Measurements from ENCODE around the gene MAP2K2. TPM values are rescaled to one million over a fixed set of nuclear protein-coding genes. Genes with fewer than 3 reads are reported as not detected.

The MAP2K2 gene
- polyA plus RNA-seq, 1 donor from 2014 or later = 95.5 TPM

DNA sequence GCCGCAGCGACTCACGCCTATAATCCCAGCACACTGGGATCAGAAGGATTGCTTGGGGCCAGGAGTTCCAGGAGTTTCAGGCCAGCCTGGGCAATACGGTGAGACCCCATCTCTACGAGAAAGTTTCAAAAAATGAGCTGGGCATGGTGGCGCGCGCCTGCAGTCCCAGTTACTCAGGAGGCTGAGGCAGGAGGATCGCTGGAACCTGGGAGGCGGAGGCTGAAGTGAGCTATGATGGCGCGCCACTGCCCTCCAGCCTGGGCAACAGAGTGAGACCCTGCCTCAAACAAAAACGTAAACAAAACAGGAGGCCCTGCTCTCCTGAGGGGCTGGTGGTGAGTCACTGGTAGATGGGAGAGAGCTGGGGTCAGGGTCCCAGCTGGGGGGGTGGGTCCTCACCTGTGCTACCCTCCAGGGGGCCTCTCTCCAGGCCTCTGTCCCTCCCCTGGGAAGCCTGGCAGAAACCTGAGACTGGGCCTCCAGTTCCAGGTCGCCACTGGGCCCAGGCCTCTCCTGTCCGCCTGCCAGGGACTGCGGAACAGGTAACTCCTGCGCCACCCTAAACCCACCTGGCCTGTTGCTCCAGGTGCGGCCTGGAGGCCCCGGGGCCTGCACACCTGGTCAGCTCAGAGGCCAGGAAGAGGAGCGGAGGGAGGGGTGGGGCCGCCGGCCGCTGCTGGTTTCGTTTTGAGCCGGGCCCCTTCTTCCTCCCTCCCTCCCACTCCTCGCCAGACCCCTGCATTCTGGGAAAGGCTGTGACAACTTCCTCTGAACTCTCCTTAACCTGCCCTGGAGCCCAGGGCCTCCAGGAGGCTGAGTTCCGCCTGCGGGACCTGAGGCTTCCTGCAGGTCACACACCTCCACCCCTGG, 40.0 kb downstream of the MAP2K2 start (continued):
- TF ChIP-seq RAD21 (conservative IDR thresholded peaks at IDR 0.05) = no peak
- TF ChIP-seq TAF1 (IDR thresholded peaks at IDR 0.05; ENCODE audit: low read depth) = no peak

DNA sequence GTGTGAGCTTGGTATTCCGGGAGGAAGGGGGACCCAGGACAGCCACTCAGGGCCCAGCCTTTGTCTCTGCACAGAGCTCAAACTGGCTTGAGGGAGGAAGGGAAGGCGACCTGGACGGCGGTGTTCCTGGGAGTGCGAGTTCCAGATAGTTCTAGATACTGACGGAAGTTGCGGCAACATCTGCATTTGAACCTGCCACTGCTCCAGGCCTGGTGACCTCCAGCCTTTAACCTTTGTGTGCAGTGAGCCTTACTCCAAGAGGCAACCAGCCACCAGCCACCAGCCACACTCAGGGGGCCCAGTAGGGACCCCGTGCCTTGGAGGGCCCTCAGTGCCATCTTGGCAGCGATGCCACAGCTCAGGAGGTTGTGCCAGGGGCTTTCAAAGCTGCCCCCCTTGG, 41.8 kb downstream of the MAP2K2 start:
- H3K36me3 ChIP-seq (ENCODE audit: insufficient read depth, low read length) = no peaks in the 10 kb centered on the region
- no peaks in the 10 kb centered on the region for H3K79me2 ChIP-seq (replicated peaks; ENCODE audit: insufficient read depth, low read length)
- H3F3A ChIP-seq (ENCODE audit: insufficient read depth, low read length, poor library complexity, severe bottlenecking) = no peaks in the 10 kb centered on the region
- no peaks in the 10 kb centered on the region for H3K9me2 ChIP-seq (ENCODE audit: insufficient read depth, low read length)
- H3K9me3 ChIP-seq (ENCODE audit: low read length) = no peaks in the 10 kb centered on the region
- no peaks in the 10 kb centered on the region for H3K27me3 ChIP-seq (ENCODE audit: insufficient read depth, low read depth, low read length)
- no peaks in the 10 kb centered on the region for H4K20me1 ChIP-seq (ENCODE audit: insufficient read depth)
- H2AFZ ChIP-seq (ENCODE audit: low read depth, low read length) = no peak overlapping the region
- TF ChIP-seq RAD21 (conservative IDR thresholded peaks at IDR 0.05) (no peak), EP300 (conservative IDR thresholded peaks at IDR 0.05; ENCODE audit: poor library complexity, severe bottlenecking) (no peak), POLR2AphosphoS5 (IDR thresholded peaks at IDR 0.05) (no peak), MXI1 (conservative IDR thresholded peaks at IDR 0.05; ENCODE audit: poor library complexity, severe bottlenecking) (no peak), SMC3 (conservative IDR thresholded peaks at IDR 0.05; ENCODE audit: poor library complexity) (no peak), EZH2 (IDR thresholded peaks at IDR 0.05; ENCODE audit: borderline replicate concordance, insufficient read depth, low read length, poor library complexity, severe bottlenecking) (no peak), TAF1 (IDR thresholded peaks at IDR 0.05; ENCODE audit: low read depth) (no peak)
- TF ChIP-seq, protein P1, sequence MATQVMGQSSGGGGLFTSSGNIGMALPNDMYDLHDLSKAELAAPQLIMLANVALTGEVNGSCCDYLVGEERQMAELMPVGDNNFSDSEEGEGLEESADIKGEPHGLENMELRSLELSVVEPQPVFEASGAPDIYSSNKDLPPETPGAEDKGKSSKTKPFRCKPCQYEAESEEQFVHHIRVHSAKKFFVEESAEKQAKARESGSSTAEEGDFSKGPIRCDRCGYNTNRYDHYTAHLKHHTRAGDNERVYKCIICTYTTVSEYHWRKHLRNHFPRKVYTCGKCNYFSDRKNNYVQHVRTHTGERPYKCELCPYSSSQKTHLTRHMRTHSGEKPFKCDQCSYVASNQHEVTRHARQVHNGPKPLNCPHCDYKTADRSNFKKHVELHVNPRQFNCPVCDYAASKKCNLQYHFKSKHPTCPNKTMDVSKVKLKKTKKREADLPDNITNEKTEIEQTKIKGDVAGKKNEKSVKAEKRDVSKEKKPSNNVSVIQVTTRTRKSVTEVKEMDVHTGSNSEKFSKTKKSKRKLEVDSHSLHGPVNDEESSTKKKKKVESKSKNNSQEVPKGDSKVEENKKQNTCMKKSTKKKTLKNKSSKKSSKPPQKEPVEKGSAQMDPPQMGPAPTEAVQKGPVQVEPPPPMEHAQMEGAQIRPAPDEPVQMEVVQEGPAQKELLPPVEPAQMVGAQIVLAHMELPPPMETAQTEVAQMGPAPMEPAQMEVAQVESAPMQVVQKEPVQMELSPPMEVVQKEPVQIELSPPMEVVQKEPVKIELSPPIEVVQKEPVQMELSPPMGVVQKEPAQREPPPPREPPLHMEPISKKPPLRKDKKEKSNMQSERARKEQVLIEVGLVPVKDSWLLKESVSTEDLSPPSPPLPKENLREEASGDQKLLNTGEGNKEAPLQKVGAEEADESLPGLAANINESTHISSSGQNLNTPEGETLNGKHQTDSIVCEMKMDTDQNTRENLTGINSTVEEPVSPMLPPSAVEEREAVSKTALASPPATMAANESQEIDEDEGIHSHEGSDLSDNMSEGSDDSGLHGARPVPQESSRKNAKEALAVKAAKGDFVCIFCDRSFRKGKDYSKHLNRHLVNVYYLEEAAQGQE (IDR thresholded peaks at IDR 0.05; ENCODE audit: borderline replicate concordance) = no peak
- TF ChIP-seq, protein P2, sequence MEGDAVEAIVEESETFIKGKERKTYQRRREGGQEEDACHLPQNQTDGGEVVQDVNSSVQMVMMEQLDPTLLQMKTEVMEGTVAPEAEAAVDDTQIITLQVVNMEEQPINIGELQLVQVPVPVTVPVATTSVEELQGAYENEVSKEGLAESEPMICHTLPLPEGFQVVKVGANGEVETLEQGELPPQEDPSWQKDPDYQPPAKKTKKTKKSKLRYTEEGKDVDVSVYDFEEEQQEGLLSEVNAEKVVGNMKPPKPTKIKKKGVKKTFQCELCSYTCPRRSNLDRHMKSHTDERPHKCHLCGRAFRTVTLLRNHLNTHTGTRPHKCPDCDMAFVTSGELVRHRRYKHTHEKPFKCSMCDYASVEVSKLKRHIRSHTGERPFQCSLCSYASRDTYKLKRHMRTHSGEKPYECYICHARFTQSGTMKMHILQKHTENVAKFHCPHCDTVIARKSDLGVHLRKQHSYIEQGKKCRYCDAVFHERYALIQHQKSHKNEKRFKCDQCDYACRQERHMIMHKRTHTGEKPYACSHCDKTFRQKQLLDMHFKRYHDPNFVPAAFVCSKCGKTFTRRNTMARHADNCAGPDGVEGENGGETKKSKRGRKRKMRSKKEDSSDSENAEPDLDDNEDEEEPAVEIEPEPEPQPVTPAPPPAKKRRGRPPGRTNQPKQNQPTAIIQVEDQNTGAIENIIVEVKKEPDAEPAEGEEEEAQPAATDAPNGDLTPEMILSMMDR (IDR thresholded peaks at IDR 0.05; ENCODE audit: poor library complexity, severe bottlenecking) = no peak
- no peak overlapping the region for H3K27ac ChIP-seq (ENCODE audit: low read length)
- no peak overlapping the region for H3K9ac ChIP-seq (ENCODE audit: low read length)
- no peak overlapping the region for H3K4me3 ChIP-seq (ENCODE audit: low read length)
- H3K4me2 ChIP-seq (ENCODE audit: low read length) = no peak overlapping the region

DNA sequence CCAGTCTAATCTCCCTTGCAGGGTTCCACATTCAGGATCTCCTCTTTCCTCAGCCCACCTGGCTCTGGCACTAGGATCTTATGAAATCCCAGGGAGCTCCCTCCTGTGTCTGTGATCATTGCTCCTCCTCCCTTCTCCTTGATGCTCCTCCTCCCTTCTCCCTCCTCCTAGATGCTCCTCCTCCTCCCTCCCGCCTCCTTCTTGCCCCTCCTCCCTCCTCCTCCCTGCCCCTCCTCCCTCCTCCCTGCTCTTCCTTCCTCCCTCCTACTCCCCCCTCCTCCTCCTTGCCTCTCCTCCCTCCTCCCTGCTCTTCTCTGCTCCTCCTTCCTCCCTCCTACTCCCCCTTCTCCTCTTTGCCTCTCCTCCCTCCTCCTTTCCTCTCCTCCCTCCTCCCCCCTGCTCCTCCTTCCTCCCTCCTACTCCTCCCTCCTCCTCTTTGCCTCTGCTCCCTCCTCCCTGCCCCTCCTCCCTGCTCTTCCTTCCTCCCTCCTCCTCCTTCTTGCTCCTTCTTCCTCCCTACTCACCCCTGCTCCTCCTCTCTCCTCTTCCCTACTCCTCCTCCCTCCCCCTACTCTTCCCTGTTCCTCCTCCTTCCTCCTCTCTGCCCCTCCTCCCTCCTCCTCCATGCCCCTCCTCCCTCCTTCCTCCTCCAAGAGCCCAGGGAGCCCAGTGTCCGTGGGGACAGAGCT, 42.3 kb downstream of the MAP2K2 start:
- Histone ChIP-seq H3K4me2 (ENCODE audit: low read length) (no peak overlapping the region), H3K79me2 (replicated peaks; ENCODE audit: insufficient read depth, low read length) (no peaks in the 10 kb centered on the region), H3K4me3 (ENCODE audit: low read length) (no peak overlapping the region), H4K20me1 (ENCODE audit: insufficient read depth) (no peaks in the 10 kb centered on the region), H3K9me3 (ENCODE audit: low read length) (no peaks in the 10 kb centered on the region), H3F3A (ENCODE audit: insufficient read depth, low read length, poor library complexity, severe bottlenecking) (no peaks in the 10 kb centered on the region), H3K27ac (ENCODE audit: low read length) (no peak overlapping the region), H2AFZ (ENCODE audit: low read depth, low read length) (no peak overlapping the region), H3K36me3 (ENCODE audit: insufficient read depth, low read length) (no peaks in the 10 kb centered on the region), H3K27me3 (ENCODE audit: insufficient read depth, low read depth, low read length) (no peaks in the 10 kb centered on the region), H3K9ac (ENCODE audit: low read length) (no peak overlapping the region), H3K9me2 (ENCODE audit: insufficient read depth, low read length) (no peaks in the 10 kb centered on the region)
- TF ChIP-seq EP300 (conservative IDR thresholded peaks at IDR 0.05; ENCODE audit: poor library complexity, severe bottlenecking) (no peak), MXI1 (conservative IDR thresholded peaks at IDR 0.05; ENCODE audit: poor library complexity, severe bottlenecking) (no peak), RAD21 (conservative IDR thresholded peaks at IDR 0.05) (no peak), POLR2AphosphoS5 (IDR thresholded peaks at IDR 0.05) (no peak), TAF1 (IDR thresholded peaks at IDR 0.05; ENCODE audit: low read depth) (no peak), EZH2 (IDR thresholded peaks at IDR 0.05; ENCODE audit: borderline replicate concordance, insufficient read depth, low read length, poor library complexity, severe bottlenecking) (no peak)
- TF ChIP-seq, protein P1 (IDR thresholded peaks at IDR 0.05; ENCODE audit: borderline replicate concordance) = no peak

All from neural cell (in vitro differentiated cells).